Measurements from ENCODE around the gene STPG2. TPM values are rescaled to one million over a fixed set of nuclear protein-coding genes. Genes with fewer than 3 reads are reported as not detected.

Gene STPG2
- total RNA-seq, 1 donor: under 0.01 TPM

DNA sequence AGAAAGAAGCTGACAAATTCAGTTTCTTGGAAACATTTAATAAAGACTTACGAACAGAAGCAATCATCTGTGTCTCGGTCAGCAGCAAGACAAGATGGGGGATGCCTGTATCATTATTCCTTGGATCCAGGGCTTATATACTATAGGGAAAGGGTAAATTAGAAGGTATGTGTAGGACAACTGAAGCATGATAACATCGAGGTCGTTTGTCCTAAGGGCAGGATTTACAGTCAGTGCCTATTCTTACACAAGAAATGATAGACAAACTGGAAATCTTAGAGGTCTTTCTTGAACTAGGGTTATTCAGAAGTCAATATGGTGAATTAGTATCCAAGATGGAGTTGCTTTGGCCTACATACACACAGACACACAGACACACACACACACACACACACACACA lies 553.0 kb downstream of the STPG2 start:
- Histone ChIP-seq H4K20me1 (ENCODE audit: insufficient read depth, low read length) (no peaks in the 10 kb centered on the region), H3K79me2 (ENCODE audit: insufficient read depth, low read length) (no peaks in the 10 kb centered on the region), H2AFZ (ENCODE audit: low read length) (no peak overlapping the region), H3K27me3 (ENCODE audit: insufficient read depth, low read length) (no peaks in the 10 kb centered on the region), H3K27ac (ENCODE audit: low read depth, low read length) (no peak overlapping the region), H3K4me3 (ENCODE audit: insufficient read depth, low read length) (no peak overlapping the region), H3K9me3 (ENCODE audit: low read depth, low read length) (peaks cover 5% of the 10 kb centered on the region), H3K4me2 (ENCODE audit: insufficient read depth, low read length) (no peak overlapping the region), H3K4me1 (ENCODE audit: insufficient read depth, low read length) (no peaks in the 10 kb centered on the region), H3K36me3 (ENCODE audit: insufficient read depth, low read length) (no peaks in the 10 kb centered on the region)
- peak; percentile 34 for DNase-seq (ENCODE audit: insufficient read length, low spot score, missing footprints)
- TF ChIP-seq, protein P1, sequence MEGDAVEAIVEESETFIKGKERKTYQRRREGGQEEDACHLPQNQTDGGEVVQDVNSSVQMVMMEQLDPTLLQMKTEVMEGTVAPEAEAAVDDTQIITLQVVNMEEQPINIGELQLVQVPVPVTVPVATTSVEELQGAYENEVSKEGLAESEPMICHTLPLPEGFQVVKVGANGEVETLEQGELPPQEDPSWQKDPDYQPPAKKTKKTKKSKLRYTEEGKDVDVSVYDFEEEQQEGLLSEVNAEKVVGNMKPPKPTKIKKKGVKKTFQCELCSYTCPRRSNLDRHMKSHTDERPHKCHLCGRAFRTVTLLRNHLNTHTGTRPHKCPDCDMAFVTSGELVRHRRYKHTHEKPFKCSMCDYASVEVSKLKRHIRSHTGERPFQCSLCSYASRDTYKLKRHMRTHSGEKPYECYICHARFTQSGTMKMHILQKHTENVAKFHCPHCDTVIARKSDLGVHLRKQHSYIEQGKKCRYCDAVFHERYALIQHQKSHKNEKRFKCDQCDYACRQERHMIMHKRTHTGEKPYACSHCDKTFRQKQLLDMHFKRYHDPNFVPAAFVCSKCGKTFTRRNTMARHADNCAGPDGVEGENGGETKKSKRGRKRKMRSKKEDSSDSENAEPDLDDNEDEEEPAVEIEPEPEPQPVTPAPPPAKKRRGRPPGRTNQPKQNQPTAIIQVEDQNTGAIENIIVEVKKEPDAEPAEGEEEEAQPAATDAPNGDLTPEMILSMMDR (IDR thresholded peaks at IDR 0.05; ENCODE audit: extremely low read depth, low read depth, low read length): no peak

DNA sequence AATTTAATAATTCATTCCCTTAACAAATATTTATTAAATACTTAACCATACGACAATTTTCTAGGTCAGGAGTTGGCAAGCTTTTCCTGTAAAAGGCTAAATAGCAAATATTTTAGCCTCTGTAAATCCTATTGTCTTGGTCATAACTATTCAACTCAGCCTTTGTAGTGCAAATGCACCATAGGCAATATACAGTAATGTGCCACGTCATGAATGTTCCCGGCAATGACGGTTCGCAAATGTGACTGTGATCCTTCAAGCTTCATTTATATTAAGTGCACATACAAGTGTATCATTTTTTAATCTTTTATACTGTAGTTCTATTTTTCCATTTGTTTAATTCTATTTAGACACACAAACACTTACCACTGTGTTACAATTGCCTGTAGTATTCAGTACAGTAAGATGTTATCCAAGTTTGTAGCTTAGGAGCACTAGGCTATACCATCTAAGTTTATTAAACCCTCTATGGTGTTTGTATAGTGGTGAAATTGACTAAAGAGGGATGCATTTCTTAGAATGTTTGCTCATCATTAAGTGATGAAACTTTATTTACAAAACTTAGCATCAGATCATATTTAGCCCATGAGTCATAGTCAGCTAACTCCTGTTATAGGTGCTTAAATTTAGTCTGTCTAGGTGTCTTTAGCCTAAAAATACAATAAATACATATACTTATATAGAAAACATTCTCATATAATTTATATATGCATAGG lies 553.6 kb downstream of the STPG2 start:
- Histone ChIP-seq H4K20me1 (ENCODE audit: insufficient read depth, low read length) (no peaks in the 10 kb centered on the region), H3K4me3 (ENCODE audit: insufficient read depth, low read length) (no peak overlapping the region), H3K79me2 (ENCODE audit: insufficient read depth, low read length) (no peaks in the 10 kb centered on the region), H3K36me3 (ENCODE audit: insufficient read depth, low read length) (no peaks in the 10 kb centered on the region), H3K9me3 (ENCODE audit: low read depth, low read length) (peaks cover 5% of the 10 kb centered on the region), H3K27ac (ENCODE audit: low read depth, low read length) (no peak overlapping the region), H3K27me3 (ENCODE audit: insufficient read depth, low read length) (no peaks in the 10 kb centered on the region), H2AFZ (ENCODE audit: low read length) (no peak overlapping the region), H3K4me2 (ENCODE audit: insufficient read depth, low read length) (no peak overlapping the region), H3K4me1 (ENCODE audit: insufficient read depth, low read length) (no peaks in the 10 kb centered on the region)
- no peak for DNase-seq (ENCODE audit: insufficient read length, low spot score, missing footprints)
- TF ChIP-seq, protein P1 (IDR thresholded peaks at IDR 0.05; ENCODE audit: extremely low read depth, low read depth, low read length): no peak

GRCh38 chr4:97587912-97588311 lies 555.4 kb downstream of the STPG2 start:
- TF ChIP-seq, protein P1 (IDR thresholded peaks at IDR 0.05; ENCODE audit: extremely low read depth, low read depth, low read length): no peak
- H4K20me1 ChIP-seq (ENCODE audit: insufficient read depth, low read length): no peaks in the 10 kb centered on the region

GRCh38 chr4:97585274-97585673 lies 558.0 kb downstream of the STPG2 start:
- no peak for DNase-seq (ENCODE audit: insufficient read length, low spot score, missing footprints)
- H3K79me2 ChIP-seq (ENCODE audit: insufficient read depth, low read length): no peaks in the 10 kb centered on the region
- H3K4me2 ChIP-seq (ENCODE audit: insufficient read depth, low read length): no peak overlapping the region
- H3K27ac ChIP-seq (ENCODE audit: low read depth, low read length): no peak overlapping the region
- TF ChIP-seq, protein P1 (IDR thresholded peaks at IDR 0.05; ENCODE audit: extremely low read depth, low read depth, low read length): no peak
- no peaks in the 10 kb centered on the region for H3K4me1 ChIP-seq (ENCODE audit: insufficient read depth, low read length)
- no peaks in the 10 kb centered on the region for H3K27me3 ChIP-seq (ENCODE audit: insufficient read depth, low read length)
- no peaks in the 10 kb centered on the region for H3K36me3 ChIP-seq (ENCODE audit: insufficient read depth, low read length)
- H3K9me3 ChIP-seq (ENCODE audit: low read depth, low read length): no peaks in the 10 kb centered on the region
- no peaks in the 10 kb centered on the region for H4K20me1 ChIP-seq (ENCODE audit: insufficient read depth, low read length)
- no peak overlapping the region for H3K4me3 ChIP-seq (ENCODE audit: insufficient read depth, low read length)
- no peak overlapping the region for H2AFZ ChIP-seq (ENCODE audit: low read length)

More at GRCh38 chr4:97587912-97588311, 555.4 kb downstream of the STPG2 start:
- Histone ChIP-seq H3K79me2 (ENCODE audit: insufficient read depth, low read length) (no peaks in the 10 kb centered on the region), H2AFZ (ENCODE audit: low read length) (no peak overlapping the region), H3K27me3 (ENCODE audit: insufficient read depth, low read length) (no peaks in the 10 kb centered on the region), H3K4me3 (ENCODE audit: insufficient read depth, low read length) (no peak overlapping the region), H3K4me1 (ENCODE audit: insufficient read depth, low read length) (no peaks in the 10 kb centered on the region), H3K9me3 (ENCODE audit: low read depth, low read length) (peaks cover 2% of the 10 kb centered on the region), H3K27ac (ENCODE audit: low read depth, low read length) (no peak overlapping the region), H3K4me2 (ENCODE audit: insufficient read depth, low read length) (no peak overlapping the region), H3K36me3 (ENCODE audit: insufficient read depth, low read length) (no peaks in the 10 kb centered on the region)
- no peak for DNase-seq (ENCODE audit: insufficient read length, low spot score, missing footprints)

Data from osteoblast (primary cell).